GM18511 (cell line): ENCODE results near the gene MOCS2.
"Not testable (repeated sequence)": the region's sequence is repeated elsewhere in the genome, so short reads cannot be mapped to it uniquely, and the experiment has no call there.

Experiments
- ATAC-seq: cut with Tn5 transposase; IDR thresholded peaks from one replicate; pipeline ENCODE4 v1.9.1; 2021; ENCODE audit warnings: mild to moderate bottlenecking, moderate library complexity; ENCODE audit not compliant: unreplicated experiment

Gene MOCS2, protein sequence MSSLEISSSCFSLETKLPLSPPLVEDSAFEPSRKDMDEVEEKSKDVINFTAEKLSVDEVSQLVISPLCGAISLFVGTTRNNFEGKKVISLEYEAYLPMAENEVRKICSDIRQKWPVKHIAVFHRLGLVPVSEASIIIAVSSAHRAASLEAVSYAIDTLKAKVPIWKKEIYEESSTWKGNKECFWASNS

GRCh38 chr5:53109443-53110127 lies at the start of gene MOCS2:
Gene MOCS2 (minus strand): TSS chr5:53109757. CDS start chr5:53107174, 2,583 bp downstream.
- peak; percentile 97 for ATAC-seq

GRCh38 chr5:53151713-53152458 lies 42.3 kb upstream of the MOCS2 start:
- ATAC-seq: no peak

- ATAC-seq: no peak
Measured at GRCh38 chr5:53133020-53133419, 23.5 kb upstream of the MOCS2 start.

GRCh38 chr5:53130266-53130665 lies 20.7 kb upstream of the MOCS2 start:
- no peak for ATAC-seq

DNA sequence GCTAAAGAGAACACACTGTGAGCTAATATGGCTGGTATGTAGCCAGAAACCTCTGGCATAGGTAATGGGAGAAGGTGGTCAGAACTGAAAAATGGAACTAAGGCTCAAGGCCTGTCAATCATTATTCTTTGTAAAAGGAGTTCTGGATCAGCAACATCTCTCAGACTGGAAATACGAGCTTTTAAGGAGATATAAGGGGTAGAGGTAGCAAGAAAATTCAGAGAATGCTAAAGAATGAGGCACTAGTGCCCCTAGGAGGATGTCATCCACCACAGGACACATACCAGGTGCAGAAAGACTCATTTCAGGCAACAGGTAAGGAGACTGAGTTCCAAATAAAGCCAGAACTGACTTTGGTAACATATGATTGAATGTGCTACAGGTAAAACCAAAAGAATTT lies 18.9 kb upstream of the MOCS2 start:
- no peak for ATAC-seq

- ATAC-seq: no peak
Measured at GRCh38 chr5:53127107-53127506, 17.6 kb upstream of the MOCS2 start.

- ATAC-seq: no peak
Measured at GRCh38 chr5:53126521-53126920, 17.0 kb upstream of the MOCS2 start.

DNA sequence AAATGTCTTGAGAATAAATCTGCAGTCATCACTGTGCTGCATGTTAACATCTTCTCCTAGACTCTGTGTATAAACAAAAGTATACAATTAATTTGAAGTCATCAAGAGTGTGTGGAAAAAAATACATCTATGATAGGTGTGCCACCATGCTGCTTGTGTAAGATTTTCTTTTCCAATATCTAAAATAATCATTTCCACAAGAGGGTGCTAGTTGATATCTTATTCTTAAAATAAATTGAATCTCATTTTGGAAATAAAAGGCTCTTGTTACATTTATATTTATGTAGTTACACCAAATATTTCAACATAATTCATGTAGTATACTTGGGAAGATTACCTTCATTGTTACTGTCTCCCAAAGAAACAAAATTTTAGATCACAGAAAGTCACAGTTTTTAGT lies 14.1 kb upstream of the MOCS2 start:
- no peak for ATAC-seq

- no peak for ATAC-seq
Measured at GRCh38 chr5:53120165-53120564, 10.6 kb upstream of the MOCS2 start.

- ATAC-seq: no peak
Measured at GRCh38 chr5:53118879-53119278, 9.3 kb upstream of the MOCS2 start.

DNA sequence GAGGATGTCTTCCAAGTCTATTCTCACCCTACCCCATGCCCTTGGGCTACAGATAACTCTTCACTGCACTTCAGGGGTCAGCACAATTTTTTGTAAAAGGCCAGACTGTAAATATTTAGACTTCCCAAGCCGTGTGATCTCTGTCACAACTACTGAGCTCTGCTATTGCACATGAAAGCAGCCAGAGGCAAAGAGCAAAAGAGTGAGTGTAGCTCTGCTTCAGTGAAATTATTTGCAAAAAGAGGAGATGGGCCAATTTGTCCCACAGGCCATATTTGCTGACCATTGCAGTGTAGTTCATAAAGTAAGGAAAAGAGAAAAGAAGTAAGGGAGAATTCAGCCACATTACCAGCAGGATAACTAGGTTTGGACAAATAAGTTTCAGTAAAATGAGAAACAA lies 7.0 kb upstream of the MOCS2 start:
- ATAC-seq: no peak

- ATAC-seq: no peak
Measured at GRCh38 chr5:53114988-53115387, 5.4 kb upstream of the MOCS2 start.

DNA sequence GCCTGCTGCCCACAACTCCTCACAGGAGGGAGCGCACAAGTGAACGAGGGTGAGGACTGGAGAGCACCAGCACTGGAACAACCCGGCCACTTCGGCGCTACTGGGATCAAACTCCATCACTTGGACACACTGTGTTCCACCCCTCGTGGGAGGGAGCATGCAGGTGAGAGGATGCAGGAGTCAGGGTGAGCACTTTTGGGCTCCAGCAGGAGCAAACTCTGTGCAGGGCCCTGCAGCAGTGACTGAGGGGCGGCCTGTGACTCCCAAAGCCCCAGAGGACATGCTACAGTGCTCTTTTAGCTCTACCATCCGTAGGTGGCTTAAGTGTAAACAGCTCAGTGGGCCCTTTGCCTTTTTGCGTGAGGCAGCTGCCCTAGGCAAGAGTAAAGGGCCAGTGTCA lies 4.4 kb upstream of the MOCS2 start:
- ATAC-seq: no peak

DNA sequence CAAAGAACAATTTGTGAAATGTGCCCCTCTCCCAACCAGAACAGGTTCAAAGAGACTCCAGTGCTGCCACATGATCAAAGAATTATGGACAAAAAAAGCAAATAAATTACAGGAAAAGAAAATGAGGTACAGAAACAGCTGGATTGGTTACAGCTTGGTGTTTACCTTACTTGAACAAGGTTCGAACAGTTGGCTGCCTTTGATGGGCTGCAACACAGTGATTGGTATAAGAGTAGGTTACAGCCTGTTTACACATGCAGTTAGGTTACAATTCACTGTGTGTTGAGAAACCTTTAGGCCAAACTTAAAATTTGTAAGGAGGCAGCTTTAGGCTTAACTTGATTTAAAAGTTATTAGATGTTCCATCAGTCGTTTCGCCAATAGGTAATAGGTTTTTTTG lies 3.4 kb upstream of the MOCS2 start:
- no peak for ATAC-seq

DNA sequence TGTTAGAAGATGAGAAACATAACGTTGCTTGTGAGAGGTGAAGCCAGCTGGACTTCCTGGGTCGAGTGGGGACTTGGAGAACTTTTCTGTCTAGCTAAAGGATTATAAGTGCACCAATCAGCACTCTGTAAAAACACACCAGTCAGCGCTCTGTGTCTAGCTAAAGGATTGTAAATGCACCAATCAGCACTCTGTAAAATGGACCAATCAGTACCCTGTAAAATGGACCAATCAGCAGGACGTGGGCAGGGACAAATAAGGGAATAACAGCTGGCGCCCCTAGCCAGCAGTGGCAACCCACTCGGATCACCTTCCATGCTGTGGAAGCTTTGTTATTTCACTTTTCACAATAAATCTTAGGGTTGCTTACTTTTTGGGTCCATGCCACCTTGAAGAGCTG lies 2.8 kb upstream of the MOCS2 start:
- not testable (repeated sequence) for ATAC-seq

- ATAC-seq: no peak
Measured at GRCh38 chr5:53111139-53111538, 1.6 kb upstream of the MOCS2 start.

DNA sequence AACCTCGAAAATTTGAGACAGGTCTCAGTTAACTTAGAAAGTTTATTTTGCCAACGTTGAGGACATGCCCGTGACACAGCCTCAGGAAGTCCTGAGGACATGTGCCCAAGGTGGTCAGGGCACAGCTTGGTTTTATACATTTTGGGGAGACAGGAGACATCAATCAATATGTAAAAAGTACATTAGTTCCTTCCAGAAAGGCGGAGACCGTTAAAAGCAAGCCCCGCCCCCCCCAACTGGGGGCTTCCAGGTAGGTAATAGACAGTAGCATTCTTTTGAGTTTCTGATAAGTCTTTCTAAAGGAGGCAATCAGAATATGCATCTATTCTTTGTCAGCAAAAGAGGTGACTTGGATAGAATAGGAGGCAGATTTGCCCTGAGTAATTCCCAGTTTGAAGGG lies 599 bp upstream of the MOCS2 start:
- peak; percentile 20 for ATAC-seq

- peak; percentile 25 for ATAC-seq
Measured at GRCh38 chr5:53109056-53109442, 508 bp downstream of the MOCS2 start.

- ATAC-seq: no peak
Measured at GRCh38 chr5:53105611-53106300, 3.8 kb downstream of the MOCS2 start.

DNA sequence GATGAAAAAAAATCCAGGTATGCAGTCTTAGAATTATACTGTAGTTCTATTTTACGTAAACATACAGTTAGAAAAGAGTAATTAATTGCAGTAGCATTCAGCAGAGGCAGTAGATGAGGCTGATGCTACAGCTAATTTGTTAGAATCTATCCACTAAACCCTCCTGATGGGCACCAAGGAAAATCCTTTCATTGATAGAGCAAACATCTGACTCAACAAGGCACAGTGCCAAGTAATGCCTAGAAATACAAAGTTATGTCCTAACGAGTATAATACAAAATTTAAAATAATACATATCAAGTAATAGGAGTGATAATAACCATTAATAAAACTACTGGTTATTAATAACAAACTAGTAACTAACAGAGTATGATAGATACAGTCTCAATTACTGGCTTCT lies 9.0 kb downstream of the MOCS2 start:
- no peak for ATAC-seq

- no peak for ATAC-seq
Measured at GRCh38 chr5:53099546-53099945, 10.0 kb downstream of the MOCS2 start.
